Stimulated activated CD8-positive, alpha-beta memory T cell treated with anti-CD3 and anti-CD28 coated beads, Interleukin-7, amount 100 ng/mL, for 48 hours (primary cell): Measurements from ENCODE around the gene PELI2.

Experiments
- DNase-seq, 2 donors: peaks; one replicate each; pipeline ENCODE4 v3.0.0-alpha.2; 2020; ENCODE audit warnings: low read depth in 1 of 2; ENCODE audit errors: extremely low read depth in 1 of 2

The PELI2 gene

DNA sequence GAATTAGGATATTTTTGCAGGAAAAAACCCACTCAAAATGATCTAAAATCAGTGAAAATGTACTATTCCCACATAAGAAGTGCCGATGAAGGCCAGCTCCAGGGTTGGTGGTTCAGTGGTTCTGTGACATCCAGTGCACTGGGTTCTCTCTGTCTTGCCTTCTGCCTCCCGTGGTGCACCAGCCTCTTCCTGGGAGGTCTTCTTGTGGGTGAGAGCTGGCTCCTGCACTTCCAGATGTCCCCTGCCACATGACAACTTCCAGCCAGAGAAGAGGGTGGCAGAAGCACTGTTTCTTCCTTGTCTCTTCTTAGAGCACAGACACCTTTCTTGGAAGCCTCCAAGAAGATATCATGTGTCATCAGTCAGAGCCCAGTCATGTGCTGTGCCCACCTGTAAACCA, 170.9 kb downstream of the PELI2 start:
- DNase-seq = no peak

DNA sequence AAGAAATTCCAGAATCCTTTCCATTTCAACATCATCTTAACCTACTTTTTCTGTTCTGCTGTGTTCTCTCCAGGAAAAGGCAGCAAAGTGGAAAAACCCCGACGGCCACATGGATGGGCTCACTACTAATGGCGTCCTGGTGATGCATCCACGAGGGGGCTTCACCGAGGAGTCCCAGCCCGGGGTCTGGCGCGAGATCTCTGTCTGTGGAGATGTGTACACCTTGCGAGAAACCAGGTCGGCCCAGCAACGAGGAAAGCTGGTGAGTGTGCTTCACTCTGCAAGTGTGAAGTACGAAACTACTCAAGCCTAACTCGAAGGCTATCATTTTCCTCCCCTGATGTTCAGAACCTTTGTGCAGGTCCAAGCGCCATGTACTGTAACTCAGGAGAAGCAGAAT, 172.0 kb downstream of the PELI2 start:
- no peak for DNase-seq

DNA sequence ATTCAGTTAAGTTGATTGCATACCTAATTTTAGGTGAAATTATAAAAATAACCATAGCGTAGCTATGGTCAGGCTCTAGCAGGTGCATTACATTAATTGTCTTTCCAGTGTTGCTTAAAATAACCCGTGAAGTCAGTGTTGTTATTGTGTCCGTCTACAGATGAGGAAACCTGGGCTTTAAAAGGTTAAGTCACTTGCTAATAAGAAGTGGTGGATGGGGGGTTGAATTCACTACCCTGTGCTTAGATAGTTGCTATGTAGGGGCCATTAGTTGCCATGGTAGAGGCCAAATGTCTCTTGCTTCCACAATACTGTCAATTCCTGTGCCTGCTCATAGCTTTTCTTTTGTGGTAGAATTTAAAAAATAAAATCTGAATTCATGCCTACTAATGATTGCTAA, 174.8 kb downstream of the PELI2 start:
- DNase-seq = no peak

DNA sequence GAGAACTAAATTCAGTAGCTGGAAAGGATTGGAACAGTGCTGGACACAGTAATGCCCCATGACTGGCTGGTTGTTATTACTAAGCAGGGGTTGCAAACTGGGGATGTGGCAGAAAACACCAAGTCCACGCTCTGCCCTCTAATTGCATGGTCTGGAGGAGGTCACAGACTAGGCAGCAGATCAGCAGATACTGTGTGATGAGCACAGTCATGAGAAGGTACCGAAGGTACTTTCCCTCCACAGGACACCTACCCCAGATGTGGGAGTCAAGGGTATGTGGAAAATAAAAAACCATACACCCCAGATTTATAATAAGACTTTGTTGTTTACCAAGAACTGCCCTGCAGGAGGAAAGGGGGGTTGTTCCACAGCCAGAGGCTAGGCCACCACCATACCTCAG, 175.3 kb downstream of the PELI2 start:
- no peak for DNase-seq

DNA sequence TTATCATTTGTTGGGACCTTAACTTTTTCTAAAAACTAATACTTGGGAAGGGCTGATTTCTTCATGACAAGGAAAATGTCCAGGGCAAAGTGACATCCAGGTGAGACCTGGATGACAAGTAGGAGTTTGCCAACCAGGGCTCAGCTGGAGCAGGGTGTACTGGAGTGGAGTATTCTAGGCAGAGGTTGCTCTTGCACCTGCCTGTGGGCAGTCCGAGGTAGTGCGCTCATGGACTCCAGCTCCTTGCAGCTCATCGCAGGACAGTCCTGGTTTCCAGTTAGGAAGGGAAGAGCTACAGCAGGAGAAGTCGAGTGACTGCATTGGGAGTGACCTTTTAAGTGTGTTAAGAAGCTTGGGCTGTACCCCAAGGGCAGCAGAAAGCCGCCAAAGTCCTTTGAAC, 175.9 kb downstream of the PELI2 start:
- no peak for DNase-seq

DNA sequence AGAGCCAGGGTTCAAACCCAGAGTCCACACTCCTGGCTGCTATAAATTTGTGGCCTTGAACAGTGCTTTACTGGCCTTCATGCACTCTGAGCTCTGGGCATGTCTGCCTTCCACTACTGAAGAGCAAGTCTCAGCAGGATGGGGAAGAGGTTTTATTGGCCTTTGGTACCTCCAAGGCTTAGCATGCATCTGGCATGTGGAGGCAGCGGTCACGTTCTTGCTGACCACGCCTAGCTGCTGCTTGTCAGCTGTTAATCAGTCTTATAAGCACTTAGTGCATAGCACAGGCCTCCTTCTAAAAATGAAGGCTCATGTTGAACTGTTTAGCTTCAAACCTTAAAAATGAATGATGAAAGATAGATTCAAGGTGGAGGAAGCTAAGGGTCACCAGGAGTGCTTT, 177.5 kb downstream of the PELI2 start:
- no peak for DNase-seq

DNA sequence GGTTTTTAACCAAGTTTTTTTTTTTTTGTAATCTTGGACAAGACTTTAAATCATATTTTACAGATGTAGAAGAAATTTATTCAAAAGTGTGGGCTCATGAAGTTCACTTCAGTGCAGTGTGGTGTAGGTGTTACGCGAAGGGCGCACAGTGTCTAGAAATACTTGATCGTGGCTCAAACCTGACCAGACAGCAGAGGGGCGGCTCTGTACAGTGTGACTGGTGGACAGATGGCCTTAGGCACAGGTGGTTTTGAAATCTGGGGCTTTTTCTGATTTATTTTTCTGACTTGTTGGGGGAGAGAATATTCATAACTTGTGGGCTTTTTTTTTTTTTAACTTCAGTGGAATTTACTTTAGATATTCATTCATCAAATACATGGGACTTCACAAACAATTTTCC, 179.2 kb downstream of the PELI2 start:
- no peak for DNase-seq

DNA sequence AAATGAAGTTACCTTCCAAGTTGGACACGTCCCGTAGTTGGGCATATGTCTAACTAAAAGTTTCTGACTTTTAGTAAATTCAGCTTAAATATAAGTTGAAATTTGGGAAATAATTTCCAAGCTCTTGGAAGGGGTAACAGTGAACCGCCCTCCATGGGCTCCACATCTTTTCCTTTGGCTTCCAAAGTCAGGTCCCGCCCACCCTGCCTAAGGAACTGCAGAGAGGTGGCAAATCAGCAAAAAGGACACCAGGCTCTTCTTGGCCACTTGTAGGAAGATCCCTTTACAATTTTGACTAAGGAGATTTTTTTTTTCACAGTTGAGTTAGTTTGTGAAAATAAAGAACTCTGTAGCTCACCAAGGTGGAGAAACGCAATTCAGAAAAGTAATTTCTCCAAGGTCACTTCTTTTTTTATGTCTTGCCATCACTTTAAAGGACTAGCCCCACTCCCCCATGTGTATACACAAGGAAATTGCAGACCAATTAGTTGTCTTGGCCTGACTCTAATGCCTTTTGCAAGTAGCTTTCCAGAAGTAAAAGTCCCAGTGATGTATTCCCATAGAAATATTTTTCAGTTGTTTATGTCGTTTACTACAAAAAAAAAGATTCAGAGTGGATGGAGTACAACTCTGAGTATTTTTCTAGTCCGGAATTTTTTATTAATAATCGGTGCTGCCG, 181.2 kb downstream of the PELI2 start:
- DNase-seq = no peak

DNA sequence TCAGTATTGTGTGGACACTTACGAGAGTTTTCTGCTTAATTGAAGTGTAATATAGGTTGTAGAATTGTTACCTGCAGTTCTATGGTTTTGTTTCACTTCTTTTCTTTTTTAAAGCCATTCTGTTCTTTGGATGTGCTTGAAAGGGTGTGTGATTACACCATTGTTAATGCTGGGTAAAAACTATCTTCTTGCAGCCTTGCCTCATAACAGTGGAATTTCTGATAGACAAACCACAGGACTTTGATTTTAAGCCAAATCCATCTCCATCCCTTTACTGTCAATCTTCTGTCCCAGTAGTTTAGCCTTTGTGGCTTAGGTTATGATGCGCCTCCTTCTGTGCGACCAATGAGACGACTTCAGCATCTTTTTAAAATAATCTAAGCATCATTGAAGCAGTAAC, 182.3 kb downstream of the PELI2 start:
- no peak for DNase-seq

DNA sequence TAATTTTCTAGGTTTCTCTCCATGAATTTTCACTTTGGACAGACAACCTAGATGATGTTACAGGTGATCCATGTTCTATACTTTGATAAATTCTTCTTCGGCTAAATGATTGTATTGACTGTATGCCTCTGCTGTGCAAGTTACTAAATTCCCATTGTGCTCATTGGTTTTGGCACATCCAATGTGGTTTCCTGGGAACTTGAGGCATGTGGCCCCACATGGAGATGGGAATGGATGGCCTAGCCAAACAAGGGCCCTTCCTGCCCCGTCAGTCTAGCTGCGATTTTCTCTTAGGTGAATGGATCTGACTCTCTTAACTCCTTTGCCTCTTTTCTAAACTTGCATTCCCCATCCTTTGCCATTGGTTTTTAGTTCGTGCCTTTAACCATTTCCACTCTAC, 186.2 kb downstream of the PELI2 start:
- no peak for DNase-seq

DNA sequence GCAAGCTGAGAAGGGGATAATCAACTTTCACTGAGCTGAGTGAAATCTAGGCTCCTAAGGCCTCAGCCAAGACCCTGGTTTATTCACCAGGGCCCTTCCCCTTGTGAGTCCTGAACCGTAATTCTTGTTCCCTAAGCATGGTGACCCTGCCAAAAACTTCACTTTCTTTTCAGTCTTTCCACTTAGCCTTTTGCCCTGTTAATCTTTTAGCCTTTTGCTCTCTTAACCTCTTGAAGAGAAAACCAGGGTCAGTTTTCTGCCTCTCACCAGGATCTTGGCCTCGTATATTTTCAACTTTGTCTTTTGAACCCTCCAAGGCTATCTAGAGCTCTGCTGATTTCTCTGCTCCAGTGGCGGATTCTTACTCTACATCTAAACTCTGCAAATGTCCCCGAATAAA, 191.0 kb downstream of the PELI2 start:
- no peak for DNase-seq

DNA sequence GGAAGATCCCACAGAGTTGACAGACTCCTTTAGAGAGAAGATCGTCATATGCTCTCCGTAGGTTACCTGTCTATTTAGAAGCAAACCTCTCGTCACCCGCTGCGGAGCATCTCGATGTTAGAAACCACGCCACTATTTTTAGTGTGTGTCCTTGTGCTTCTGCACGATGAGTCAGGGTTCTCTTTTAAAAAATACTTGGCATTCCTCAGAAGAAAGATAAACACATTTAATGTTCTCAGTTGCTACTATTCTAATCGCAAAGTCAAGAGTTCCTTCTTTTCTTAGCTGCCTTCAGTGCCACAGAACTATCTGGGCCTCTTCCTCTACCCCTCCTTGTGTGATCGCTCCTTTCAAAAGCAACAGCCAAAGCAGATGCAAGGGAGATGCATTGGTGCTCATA, 192.4 kb downstream of the PELI2 start:
- no peak for DNase-seq

DNA sequence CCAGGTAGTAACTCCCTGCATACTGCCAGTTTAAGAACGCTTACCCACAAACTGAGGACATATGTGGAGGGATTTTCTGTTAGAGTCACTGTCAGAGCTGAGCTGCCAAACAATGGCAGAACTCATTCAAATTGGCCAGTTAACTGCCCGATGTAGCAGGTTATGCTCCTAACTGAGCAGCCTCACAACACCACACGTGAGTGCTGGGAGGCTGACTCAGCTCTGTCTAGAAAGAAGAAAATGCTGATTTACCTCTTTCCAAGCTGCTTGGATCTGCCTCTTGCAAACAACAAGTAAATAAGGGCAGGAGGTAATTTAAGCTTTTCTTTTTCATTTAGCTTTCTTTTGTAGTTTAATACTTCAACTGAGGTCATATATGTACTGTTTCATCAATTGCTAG, 195.6 kb downstream of the PELI2 start:
- DNase-seq = no peak

DNA sequence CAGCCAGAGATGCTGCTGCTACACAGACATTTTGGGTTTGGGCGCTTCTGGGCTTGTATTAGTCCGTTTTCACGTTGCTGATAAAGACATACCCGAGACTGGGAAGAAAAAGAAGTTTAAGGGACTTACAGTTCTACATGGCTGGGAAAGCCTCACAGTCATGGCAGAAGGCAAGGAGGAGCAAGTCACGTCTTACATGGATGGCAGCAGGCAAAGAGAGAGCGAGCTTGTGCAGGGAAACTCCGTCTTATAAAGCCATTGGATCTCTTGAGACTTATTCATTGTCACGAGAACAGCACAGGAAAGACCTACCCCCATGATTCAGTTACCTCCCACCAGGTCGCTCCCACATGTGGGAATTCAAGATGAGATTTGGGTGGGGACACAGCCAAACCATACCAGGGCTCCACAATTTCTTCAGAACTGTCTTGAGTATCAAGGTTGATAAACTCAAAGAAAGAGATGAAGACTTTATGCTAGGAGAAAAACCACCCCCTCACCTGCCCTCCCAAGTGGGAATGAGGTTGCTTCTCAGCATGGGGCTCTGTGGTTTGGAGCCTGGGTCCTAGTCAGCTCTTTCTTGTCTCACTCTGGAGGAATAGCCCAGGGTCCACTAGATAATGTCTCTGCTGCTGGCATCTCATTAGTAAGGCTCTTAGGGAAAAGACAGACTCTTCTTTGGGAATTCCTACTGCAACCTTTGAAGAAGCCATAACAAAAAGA, 200.3 kb downstream of the PELI2 start:
- no peak for DNase-seq

DNA sequence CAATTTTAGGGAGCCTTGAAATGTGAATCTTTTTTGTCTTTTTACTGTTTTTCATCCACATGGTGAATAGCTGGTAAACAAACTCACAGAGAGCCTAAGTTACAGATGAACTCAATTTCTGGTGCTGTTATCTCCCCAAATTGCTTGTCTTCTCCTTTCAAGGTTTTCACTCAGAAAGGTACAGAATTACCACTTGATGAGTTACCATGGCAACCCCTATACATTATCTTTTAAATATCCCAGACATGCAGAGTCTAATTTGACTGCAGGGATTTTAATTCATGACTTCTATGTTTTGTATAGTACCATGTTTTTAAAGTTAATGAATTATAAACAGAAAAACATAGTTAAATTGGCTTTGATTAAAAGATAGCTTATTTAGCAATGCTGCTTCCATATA, 203.7 kb downstream of the PELI2 start:
- no peak for DNase-seq

DNA sequence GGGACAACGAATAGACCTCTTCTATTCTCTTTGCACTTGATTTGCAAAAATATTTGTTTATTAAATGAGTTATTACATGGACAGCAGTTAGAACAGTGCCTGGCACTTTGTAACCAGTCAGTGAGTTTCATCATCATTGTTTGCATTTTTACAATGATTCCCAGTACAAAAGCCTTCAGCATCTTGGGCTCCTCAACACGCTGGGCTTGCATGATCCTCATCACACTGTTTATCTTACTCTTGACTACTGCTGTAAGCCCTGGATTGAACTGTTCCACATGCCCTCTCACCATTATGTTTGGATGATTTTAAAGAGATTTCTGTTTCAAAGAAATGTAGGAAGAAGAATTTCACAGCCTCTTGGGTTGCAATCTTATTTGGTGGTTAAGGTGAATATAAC, 204.3 kb downstream of the PELI2 start:
- DNase-seq = no peak

DNA sequence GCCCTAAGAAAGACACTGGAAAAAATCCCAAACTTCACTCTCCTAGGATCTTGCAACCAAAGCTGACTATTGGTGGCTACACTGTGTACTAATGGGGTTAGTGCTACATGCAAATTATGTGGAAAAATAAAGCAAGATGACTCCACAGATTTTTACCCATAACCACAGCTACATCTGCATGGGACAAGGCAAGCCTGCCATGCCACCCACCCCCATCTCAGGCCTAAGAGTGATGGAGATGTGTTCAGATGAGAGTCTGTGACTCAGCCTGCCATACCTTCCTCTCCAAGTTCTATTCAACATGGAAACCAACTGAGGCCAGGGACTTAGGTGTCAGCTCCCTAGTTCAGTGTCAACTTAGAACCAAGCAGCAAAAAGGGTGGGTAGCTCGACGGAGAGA, 206.2 kb downstream of the PELI2 start:
- DNase-seq = no peak

DNA sequence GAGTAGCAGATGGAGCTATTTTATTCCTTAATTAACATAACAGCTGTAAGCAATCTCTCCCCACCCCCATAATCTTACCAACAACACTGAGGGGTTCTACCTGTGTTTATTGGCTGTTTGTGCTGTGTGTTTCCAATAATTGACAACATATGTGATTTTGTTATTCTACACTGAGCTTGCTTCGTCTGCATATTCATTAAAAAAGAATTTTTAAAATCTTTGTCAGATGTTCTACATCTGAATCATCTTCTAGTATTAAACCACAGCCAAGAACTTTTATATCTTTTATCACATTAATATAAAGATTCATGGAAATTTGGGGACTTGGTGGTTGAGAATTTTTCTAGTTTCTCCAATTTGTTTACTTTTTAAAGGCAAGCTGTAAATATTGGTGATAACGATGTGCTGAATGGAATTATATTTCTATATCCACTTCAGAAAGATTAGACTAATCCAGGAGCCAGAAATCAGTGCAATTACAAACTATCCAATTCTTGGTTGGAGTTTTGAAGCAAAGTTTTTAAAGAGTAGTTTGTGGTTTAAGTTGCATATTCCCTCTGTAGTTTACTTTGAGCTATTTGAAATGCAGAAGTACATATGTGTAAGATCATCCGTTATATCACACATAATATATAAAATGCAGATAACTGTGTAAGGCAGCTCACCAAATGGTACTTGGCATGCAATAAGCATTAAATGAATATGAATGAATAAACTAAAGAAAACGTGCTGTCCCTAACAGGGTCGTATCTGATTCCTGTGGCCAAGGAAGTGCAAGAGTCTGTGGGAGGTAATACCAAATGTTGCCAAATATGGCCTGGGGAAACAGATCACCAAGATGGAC, 206.9 kb downstream of the PELI2 start:
- DNase-seq = no peak

DNA sequence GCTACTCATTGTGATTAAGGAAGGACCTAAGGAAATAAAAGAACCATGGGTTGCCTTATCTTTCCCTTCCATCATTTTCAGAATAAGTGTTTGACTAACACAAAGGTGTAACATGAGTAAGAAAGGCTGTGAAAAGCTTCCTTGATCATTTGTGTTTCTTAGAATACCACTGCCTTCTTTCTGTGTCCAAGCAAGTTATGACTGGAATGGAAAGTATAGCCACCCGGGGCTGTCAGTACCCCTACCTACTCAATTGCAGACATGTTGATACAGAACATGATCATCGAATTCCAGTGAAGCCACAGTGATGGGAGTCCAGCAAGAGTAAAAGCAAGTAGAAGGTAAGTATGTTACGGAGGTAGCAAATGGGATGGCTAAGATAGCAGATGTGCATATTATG, 209.8 kb downstream of the PELI2 start:
- DNase-seq = no peak

DNA sequence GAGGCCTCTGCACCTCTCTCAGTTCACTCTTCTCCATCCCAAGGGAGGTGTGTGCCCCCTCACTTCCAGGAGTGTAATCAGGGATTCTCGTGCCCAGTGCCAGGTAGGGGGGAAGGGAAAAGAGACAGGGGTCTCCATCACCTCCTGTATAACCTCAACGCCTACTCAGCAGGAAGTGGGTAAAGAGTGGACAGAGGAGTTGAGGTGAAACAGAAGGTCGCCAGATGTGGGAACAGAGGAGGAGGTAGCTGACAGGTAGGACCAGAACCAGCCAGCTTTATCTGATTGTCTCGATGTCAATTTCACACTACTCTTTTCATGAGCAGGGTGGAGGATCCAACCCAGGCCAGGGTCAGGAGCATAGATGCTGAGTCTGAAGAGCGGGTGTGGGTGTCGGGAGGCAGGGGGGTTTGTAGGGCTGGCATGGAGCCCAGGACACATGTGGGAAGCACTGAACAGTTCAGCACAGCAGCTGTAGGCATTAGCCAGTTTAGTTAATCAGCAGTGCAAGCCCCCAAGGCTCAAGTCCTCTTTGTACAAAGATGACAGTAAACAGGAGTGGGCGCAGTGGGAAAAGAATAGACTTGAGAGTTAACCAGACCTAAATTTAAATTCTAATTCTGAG, 213.5 kb downstream of the PELI2 start:
- DNase-seq = no peak
